Liver (tissue), 3 donors: Measurements from ENCODE around the gene TNFSF15.

Source experiments
- CTCF ChIP-seq: fragments of 150-350 bp; IDR thresholded peaks from 2 replicates; pipeline ENCODE4 v1.5.1; 2017; ENCODE audit warnings: improper control_type of control experiment, low read depth, low read length; ENCODE audit not compliant: missing input control
- GABPA ChIP-seq, 2 donors: IDR thresholded peaks in 1 of 2; conservative IDR thresholded peaks in 1 of 2; 2 replicates each; pipeline ENCODE4 v1.6.1; 2016; ENCODE audit warnings: antibody characterized with exemption in 2 of 2, mild to moderate bottlenecking in 1 of 2, moderate library complexity in 1 of 2
- JUND ChIP-seq, 2 donors: IDR thresholded peaks; 2 replicates each; pipeline ENCODE4 v1.6.1; 2016; ENCODE audit warnings: antibody characterized with exemption in 2 of 2
- SP1 ChIP-seq: IDR thresholded peaks from 2 replicates; pipeline ENCODE4 v1.6.1; 2018; ENCODE audit warnings: antibody characterized with exemption, mild to moderate bottlenecking
- TAF1 ChIP-seq: conservative IDR thresholded peaks from 2 replicates; pipeline ENCODE4 v1.6.1; 2016; ENCODE audit warnings: antibody characterized with exemption, mild to moderate bottlenecking
- TF ChIP-seq, protein P1 (sequence below): IDR thresholded peaks from 2 replicates; pipeline ENCODE4 v1.6.1; 2016; ENCODE audit warnings: antibody characterized with exemption
- TF ChIP-seq, protein P2 (sequence below): IDR thresholded peaks from 2 replicates; pipeline ENCODE4 v1.6.1; 2016; ENCODE audit warnings: antibody characterized with exemption
- donor health status: healthy.
- donor health status: healthy.

GRCh38 chr9:114745108-114745848, 60.6 kb downstream of the TNFSF15 start:
- no peak for TF ChIP-seq CTCF
- TF ChIP-seq, protein P1, sequence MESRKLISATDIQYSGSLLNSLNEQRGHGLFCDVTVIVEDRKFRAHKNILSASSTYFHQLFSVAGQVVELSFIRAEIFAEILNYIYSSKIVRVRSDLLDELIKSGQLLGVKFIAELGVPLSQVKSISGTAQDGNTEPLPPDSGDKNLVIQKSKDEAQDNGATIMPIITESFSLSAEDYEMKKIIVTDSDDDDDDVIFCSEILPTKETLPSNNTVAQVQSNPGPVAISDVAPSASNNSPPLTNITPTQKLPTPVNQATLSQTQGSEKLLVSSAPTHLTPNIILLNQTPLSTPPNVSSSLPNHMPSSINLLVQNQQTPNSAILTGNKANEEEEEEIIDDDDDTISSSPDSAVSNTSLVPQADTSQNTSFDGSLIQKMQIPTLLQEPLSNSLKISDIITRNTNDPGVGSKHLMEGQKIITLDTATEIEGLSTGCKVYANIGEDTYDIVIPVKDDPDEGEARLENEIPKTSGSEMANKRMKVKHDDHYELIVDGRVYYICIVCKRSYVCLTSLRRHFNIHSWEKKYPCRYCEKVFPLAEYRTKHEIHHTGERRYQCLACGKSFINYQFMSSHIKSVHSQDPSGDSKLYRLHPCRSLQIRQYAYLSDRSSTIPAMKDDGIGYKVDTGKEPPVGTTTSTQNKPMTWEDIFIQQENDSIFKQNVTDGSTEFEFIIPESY: no peak
- TF ChIP-seq, protein P2, sequence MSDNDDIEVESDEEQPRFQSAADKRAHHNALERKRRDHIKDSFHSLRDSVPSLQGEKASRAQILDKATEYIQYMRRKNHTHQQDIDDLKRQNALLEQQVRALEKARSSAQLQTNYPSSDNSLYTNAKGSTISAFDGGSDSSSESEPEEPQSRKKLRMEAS: no peak
- TF ChIP-seq TAF1: no peak
- TF ChIP-seq GABPA (IDR thresholded peaks at IDR 0.05 in 1 of 2, conservative IDR thresholded peaks at IDR 0.05 in 1 of 2): no peak
- TF ChIP-seq JUND (IDR thresholded peaks at IDR 0.05): no peak
- no peak for TF ChIP-seq SP1
